Osteoblast (primary cell): ENCODE data around the gene NOX5. TPM values are rescaled to one million over a fixed set of nuclear protein-coding genes. Genes with fewer than 3 reads are reported as not detected.
A peak's percentile ranks its signal among the peaks of the same experiment; 100 is the strongest.

Experiments
- DNase-seq: peaks from one replicate; pipeline ENCODE4 v3.0.0; 2011; ENCODE audit warnings: low spot score, mixed read lengths; ENCODE audit not compliant: insufficient read length; ENCODE audit errors: missing footprints
- H2AFZ ChIP-seq: 2 replicates; pipeline ENCODE4 v1.6.0; 2011; ENCODE audit warnings: mild to moderate bottlenecking, low read length
- H3K27ac ChIP-seq: 2 replicates; pipeline ENCODE4 v1.5.1; 2011; ENCODE audit warnings: mild to moderate bottlenecking, low read depth, low read length, moderate library complexity
- H3K27me3 ChIP-seq: 2 replicates; pipeline ENCODE4 v1.6.0; 2012; ENCODE audit warnings: mild to moderate bottlenecking, control low read depth, inconsistent platforms, low read length, moderate library complexity; ENCODE audit not compliant: insufficient read depth
- H3K36me3 ChIP-seq: 2 replicates; pipeline ENCODE4 v1.5.1; 2011; ENCODE audit warnings: mild to moderate bottlenecking, low read length, control low read depth, moderate library complexity; ENCODE audit not compliant: insufficient read depth
- H3K4me1 ChIP-seq: 2 replicates; pipeline ENCODE4 v1.5.1; 2011; ENCODE audit warnings: mild to moderate bottlenecking, low read length, control low read depth, moderate library complexity; ENCODE audit not compliant: insufficient read depth
- H3K4me2 ChIP-seq: 2 replicates; pipeline ENCODE4 v1.6.0; 2011; ENCODE audit warnings: mild to moderate bottlenecking, low read length; ENCODE audit not compliant: insufficient read depth
- H3K4me3 ChIP-seq: fragments of 200-600 bp; sonication (generic); 3 replicates; pipeline ENCODE4 v1.5.1; 2012; ENCODE audit warnings: mild to moderate bottlenecking, low read length, inconsistent platforms; ENCODE audit not compliant: insufficient read depth
- H3K79me2 ChIP-seq: 2 replicates; pipeline ENCODE4 v1.6.0; 2012; ENCODE audit warnings: mild to moderate bottlenecking, low read length, control low read depth, inconsistent platforms; ENCODE audit not compliant: insufficient read depth
- H3K9me3 ChIP-seq: 2 replicates; pipeline ENCODE4 v1.5.1; 2011; ENCODE audit warnings: low read depth, low read length, control low read depth
- H4K20me1 ChIP-seq: 2 replicates; pipeline ENCODE4 v1.6.0; 2012; ENCODE audit warnings: mild to moderate bottlenecking, low read length, control low read depth; ENCODE audit not compliant: insufficient read depth
- CTCF ChIP-seq: IDR thresholded peaks from 2 replicates; pipeline ENCODE4 v1.5.1; 2011; ENCODE audit warnings: mild to moderate bottlenecking, low read depth, low read length, moderate library complexity; ENCODE audit errors: extremely low read depth
- total RNA-seq: library from RNA; depleted of rRNA; stranded (reverse); fragments of >200 nt; gene quantifications from 2 replicates; pipeline ENCODE4 v1.2.3, GENCODE V29; 2012

NOX5 gene
- total RNA-seq, 1 donor = 0.36 TPM

DNA sequence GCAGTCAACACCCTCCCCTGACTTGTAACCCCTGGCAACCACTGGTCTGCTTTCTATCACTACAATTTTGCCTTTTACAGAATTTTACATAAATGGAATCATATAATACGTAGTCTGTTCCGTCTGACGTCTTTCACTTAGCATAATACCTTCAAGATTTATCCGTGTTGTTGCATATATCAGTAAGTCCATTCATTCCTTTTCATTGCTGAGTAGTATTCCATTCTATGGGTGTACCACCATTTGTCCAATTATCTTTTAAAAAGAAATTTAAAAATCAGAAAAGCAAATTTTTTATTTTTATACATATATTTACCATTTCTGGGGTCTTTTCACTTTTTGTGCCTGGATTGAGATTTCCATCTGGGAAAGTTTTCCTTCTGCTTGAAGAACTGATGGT lies 35.5 kb downstream of the NOX5 start:
- H4K20me1 ChIP-seq = no peaks in the 10 kb centered on the region
- no peak overlapping the region for H3K4me3 ChIP-seq
- DNase-seq = no peak
- H3K9me3 ChIP-seq = no peaks in the 10 kb centered on the region
- no peaks in the 10 kb centered on the region for H3K79me2 ChIP-seq
- H3K4me2 ChIP-seq = no peak overlapping the region
- H3K4me1 ChIP-seq = peaks cover 5% of the 10 kb centered on the region
- H3K36me3 ChIP-seq = no peaks in the 10 kb centered on the region
- no peak for TF ChIP-seq CTCF
- H3K27me3 ChIP-seq = peaks cover 2% of the 10 kb centered on the region
- no peak overlapping the region for H2AFZ ChIP-seq
- H3K27ac ChIP-seq = no peak overlapping the region

GRCh38 chr15:69055251-69055650 lies 40.8 kb downstream of the NOX5 start:
- Histone ChIP-seq H3K36me3 (no peaks in the 10 kb centered on the region), H3K27ac (no peak overlapping the region), H4K20me1 (no peaks in the 10 kb centered on the region), H3K79me2 (no peaks in the 10 kb centered on the region), H2AFZ (no peak overlapping the region), H3K9me3 (no peaks in the 10 kb centered on the region), H3K4me3 (no peak overlapping the region), H3K27me3 (peaks cover 16% of the 10 kb centered on the region), H3K4me1 (no peaks in the 10 kb centered on the region), H3K4me2 (no peak overlapping the region)
- TF ChIP-seq CTCF = no peak
- DNase-seq = no peak

DNA sequence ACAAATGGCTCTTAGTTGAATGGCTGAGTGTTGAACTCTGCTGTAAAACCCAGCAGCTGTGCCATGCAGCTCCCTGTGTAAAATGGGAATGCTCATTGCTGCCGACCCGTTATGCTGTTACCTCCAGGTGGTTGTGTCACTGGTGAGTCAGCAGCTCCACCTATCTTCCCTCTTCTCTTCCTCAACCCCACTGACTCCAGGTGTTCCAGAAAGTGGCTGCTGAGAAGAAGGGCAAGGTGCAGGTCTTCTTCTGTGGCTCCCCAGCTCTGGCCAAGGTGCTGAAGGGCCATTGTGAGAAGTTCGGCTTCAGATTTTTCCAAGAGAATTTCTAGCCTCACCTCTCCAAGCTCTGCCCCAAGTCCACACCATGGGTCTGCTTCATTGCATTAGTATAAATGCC lies 41.9 kb downstream of the NOX5 start:
- Histone ChIP-seq H3K4me2 (no peak overlapping the region), H3K36me3 (no peaks in the 10 kb centered on the region), H3K79me2 (no peaks in the 10 kb centered on the region), H3K9me3 (no peaks in the 10 kb centered on the region), H4K20me1 (no peaks in the 10 kb centered on the region), H3K27ac (no peak overlapping the region), H3K4me3 (no peak overlapping the region), H3K4me1 (no peaks in the 10 kb centered on the region), H3K27me3 (peaks cover 13% of the 10 kb centered on the region), H2AFZ (no peak overlapping the region)
- no peak for TF ChIP-seq CTCF
- no peak for DNase-seq

GRCh38 chr15:69058830-69059556 lies 44.5 kb downstream of the NOX5 start:
- Histone ChIP-seq H3K27ac (no peak overlapping the region), H3K4me2 (peak overlapping the region; percentile 61), H3K36me3 (no peaks in the 10 kb centered on the region), H3K4me3 (no peak overlapping the region), H3K27me3 (peaks cover 13% of the 10 kb centered on the region), H4K20me1 (no peaks in the 10 kb centered on the region), H3K4me1 (no peaks in the 10 kb centered on the region), H2AFZ (peak overlapping the region; percentile 58), H3K79me2 (no peaks in the 10 kb centered on the region), H3K9me3 (no peaks in the 10 kb centered on the region)
- peak; percentile 94 for DNase-seq
- TF ChIP-seq CTCF = peak; percentile 91
